ENCODE measurements around the gene RAB7A. TPM values are rescaled to one million over a fixed set of nuclear protein-coding genes. Genes with fewer than 3 reads are reported as not detected.

The RAB7A gene
- total RNA-seq, 1 experiment from 2014 or later = 155 TPM

- Histone ChIP-seq H3K79me1 (ENCODE audit: insufficient read depth, low read depth, low read length, poor library complexity, severe bottlenecking) (peaks cover 12% of the 10 kb centered on the region), H3K27me3 (ENCODE audit: insufficient read depth, low read length) (no peaks in the 10 kb centered on the region), H4K91ac (ENCODE audit: insufficient read length, low read depth, low read length) (no peak overlapping the region), H4K20me1 (ENCODE audit: control insufficient read depth, insufficient read depth, insufficient read length) (no peaks in the 10 kb centered on the region), H2AK5ac (ENCODE audit: insufficient read length, low read length) (no peak overlapping the region), H2BK15ac (ENCODE audit: low read depth, low read length) (no peak overlapping the region), H3K9ac (ENCODE audit: extremely low read depth, insufficient read length, low read length) (no peak overlapping the region), H2BK120ac (ENCODE audit: low read depth, low read length, poor library complexity, severe bottlenecking) (no peak overlapping the region), H3K4me2 (ENCODE audit: insufficient read depth, insufficient read length, low read length) (no peak overlapping the region), H3K4ac (ENCODE audit: low read depth, low read length) (no peak overlapping the region), H2BK20ac (ENCODE audit: low read depth, low read length, poor library complexity, severe bottlenecking) (no peak overlapping the region), H3T11ph (ENCODE audit: low read length) (no peak overlapping the region), H3K18ac (ENCODE audit: insufficient read length, low read depth, low read length) (no peak overlapping the region), H3K27ac (ENCODE audit: insufficient read length, low read depth, low read length) (no peak overlapping the region), H2BK5ac (ENCODE audit: insufficient read length, low read length) (no peak overlapping the region), H3K14ac (ENCODE audit: insufficient read depth, low read length) (no peak overlapping the region), H4K5ac (ENCODE audit: insufficient read length, low read depth, low read length) (no peak overlapping the region), H3K23me2 (ENCODE audit: insufficient read length, low read depth, low read length, poor library complexity, severe bottlenecking) (no peaks in the 10 kb centered on the region), H3K9me3 (ENCODE audit: control insufficient read depth, low read depth, low read length) (no peaks in the 10 kb centered on the region), H3K56ac (ENCODE audit: insufficient read length, low read depth, low read length) (no peak overlapping the region), H2BK12ac (ENCODE audit: insufficient read length, low read depth, low read length) (no peak overlapping the region), H3K79me2 (ENCODE audit: insufficient read depth, low read length) (peaks cover 41% of the 10 kb centered on the region; the same call in 1 of the 2 replicates), H4K8ac (replicated peaks; ENCODE audit: insufficient read length, low read depth, low read length) (no peak overlapping the region), H3K23ac (ENCODE audit: insufficient read length, low read depth, low read length) (no peak overlapping the region), H3K4me1 (ENCODE audit: insufficient read depth, low read length) (no peaks in the 10 kb centered on the region), H2AFZ (ENCODE audit: low read length) (no peak overlapping the region)
- peaks cover 48 to 53% (median 50%) of the 10 kb centered on the region in 3 experiments for H3K36me3 Mint-ChIP-seq (ENCODE audit: insufficient read depth in 1 of 3, low read depth in 3 of 3)
- no peaks in the 10 kb centered on the region for H3K4me1 Mint-ChIP-seq
- WGBS (ENCODE audit: extremely low coverage, insufficient read length, low lambda C conversion rate) = no CpG with 5 or more reads among the region's 38 CpGs
- H3K27me3 Mint-ChIP-seq (ENCODE audit: low read depth) = no peaks in the 10 kb centered on the region
- H3K27ac Mint-ChIP-seq = no peak overlapping the region
- peaks cover 9 to 23% of the 10 kb centered on the region in 2 experiments for H3K9me3 Mint-ChIP-seq
- DNase-seq = no peak
- TF ChIP-seq, protein P1, sequence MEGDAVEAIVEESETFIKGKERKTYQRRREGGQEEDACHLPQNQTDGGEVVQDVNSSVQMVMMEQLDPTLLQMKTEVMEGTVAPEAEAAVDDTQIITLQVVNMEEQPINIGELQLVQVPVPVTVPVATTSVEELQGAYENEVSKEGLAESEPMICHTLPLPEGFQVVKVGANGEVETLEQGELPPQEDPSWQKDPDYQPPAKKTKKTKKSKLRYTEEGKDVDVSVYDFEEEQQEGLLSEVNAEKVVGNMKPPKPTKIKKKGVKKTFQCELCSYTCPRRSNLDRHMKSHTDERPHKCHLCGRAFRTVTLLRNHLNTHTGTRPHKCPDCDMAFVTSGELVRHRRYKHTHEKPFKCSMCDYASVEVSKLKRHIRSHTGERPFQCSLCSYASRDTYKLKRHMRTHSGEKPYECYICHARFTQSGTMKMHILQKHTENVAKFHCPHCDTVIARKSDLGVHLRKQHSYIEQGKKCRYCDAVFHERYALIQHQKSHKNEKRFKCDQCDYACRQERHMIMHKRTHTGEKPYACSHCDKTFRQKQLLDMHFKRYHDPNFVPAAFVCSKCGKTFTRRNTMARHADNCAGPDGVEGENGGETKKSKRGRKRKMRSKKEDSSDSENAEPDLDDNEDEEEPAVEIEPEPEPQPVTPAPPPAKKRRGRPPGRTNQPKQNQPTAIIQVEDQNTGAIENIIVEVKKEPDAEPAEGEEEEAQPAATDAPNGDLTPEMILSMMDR (conservative IDR thresholded peaks at IDR 0.05) = no peak
- no peak overlapping the region for H3K4me3 Mint-ChIP-seq
Observed at GRCh38 chr3:128742821-128743594, 17.0 kb downstream of the RAB7A start.

All from H9 (cell line).